Umbilical cord (tissue), 2 donors: ENCODE data around the gene FAM193A. TPM values are rescaled to one million over a fixed set of nuclear protein-coding genes. Genes with fewer than 3 reads are reported as not detected.
A peak's percentile ranks its signal among the peaks of the same experiment; 100 is the strongest.
"Not testable (repeated sequence)": the region's sequence is repeated elsewhere in the genome, so short reads cannot be mapped to it uniquely, and the experiment has no call there.

ENCODE experiments used
- DNase-seq: peaks from one replicate; pipeline ENCODE4 v3.0.0-alpha.2; 2015; ENCODE audit warnings: low spot score
- total RNA-seq: library from RNA; depleted of rRNA; stranded (reverse); fragments of >200 nt; gene quantifications from one replicate; pipeline ENCODE4 v1.2.3, GENCODE V29; 2014; ENCODE audit warnings: low replicate concordance; ENCODE audit not compliant: insufficient read depth

The FAM193A gene
- total RNA-seq, 1 donor from 2014 or later = 23.4 TPM

DNA sequence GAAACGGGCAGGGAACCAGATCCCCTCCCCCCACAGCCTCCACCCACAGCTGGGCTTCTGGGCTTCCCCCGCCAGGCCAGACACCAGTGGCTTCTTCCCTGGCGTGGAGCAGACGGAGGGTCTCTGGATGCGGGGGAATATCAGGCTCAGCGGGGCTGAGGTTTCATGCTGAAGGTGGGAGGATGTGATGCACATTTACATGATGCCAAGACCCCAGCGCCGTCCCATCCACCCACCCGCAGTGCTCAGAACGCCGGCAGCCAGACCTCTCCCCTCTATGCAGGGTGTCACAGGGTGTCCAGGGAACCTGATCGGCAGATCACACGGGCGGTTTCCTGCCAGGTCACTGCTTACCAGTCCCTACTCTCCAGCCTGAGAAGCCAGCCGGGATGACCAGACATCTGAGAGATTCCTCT is 232.5 kb downstream of the FAM193A start:
- no peak for DNase-seq

- peak; percentile 40 for DNase-seq
These were observed 234.8 kb downstream of the FAM193A start for GRCh38 chr4:2771264-2771663.

- not testable (repeated sequence) for DNase-seq
These were observed 244.2 kb downstream of the FAM193A start for GRCh38 chr4:2780643-2781042.

GRCh38 chr4:2781911-2782310 is 245.5 kb downstream of the FAM193A start:
- no peak for DNase-seq

Other genes with a start within 250 kb of the FAM193A start
- gene ZFYVE28, start 118.0 kb upstream of the FAM193A start, total RNA-seq = 6.3 TPM
- gene CFAP99, start 117.7 kb upstream of the FAM193A start, total RNA-seq = not detected
- 40.7 TPM for gene RNF4, start 67.5 kb upstream of the FAM193A start, total RNA-seq
- 25.5 TPM for gene TNIP2, start 219.7 kb downstream of the FAM193A start, total RNA-seq